ENCODE measurements around the gene CYP2A6.

DNA sequence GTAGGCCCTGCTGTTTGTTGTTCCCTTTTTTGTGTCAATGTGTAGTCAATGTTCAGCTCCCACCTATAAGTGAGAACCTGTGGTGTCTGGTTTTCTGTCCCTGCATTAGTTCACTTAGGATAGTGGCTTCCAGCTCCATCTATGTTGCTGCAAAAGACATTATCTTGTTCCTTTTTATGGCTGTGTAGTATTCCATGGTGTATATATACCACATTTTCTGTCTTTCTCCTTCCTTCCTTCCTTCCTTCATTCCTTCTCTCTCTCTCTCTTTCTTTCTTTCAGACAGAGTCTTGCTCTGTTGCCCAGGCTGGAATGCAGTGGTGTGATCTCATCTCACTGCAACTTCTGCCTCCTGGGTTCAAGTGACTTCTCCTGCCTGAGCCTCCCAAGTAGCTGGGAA is 21.0 kb downstream of the CYP2A6 start:
- TF ChIP-seq POLR2A (IDR thresholded peaks at IDR 0.05) (no peak), POLR2AphosphoS5 (IDR thresholded peaks at IDR 0.05) (no peak)
- TF ChIP-seq, protein P1, sequence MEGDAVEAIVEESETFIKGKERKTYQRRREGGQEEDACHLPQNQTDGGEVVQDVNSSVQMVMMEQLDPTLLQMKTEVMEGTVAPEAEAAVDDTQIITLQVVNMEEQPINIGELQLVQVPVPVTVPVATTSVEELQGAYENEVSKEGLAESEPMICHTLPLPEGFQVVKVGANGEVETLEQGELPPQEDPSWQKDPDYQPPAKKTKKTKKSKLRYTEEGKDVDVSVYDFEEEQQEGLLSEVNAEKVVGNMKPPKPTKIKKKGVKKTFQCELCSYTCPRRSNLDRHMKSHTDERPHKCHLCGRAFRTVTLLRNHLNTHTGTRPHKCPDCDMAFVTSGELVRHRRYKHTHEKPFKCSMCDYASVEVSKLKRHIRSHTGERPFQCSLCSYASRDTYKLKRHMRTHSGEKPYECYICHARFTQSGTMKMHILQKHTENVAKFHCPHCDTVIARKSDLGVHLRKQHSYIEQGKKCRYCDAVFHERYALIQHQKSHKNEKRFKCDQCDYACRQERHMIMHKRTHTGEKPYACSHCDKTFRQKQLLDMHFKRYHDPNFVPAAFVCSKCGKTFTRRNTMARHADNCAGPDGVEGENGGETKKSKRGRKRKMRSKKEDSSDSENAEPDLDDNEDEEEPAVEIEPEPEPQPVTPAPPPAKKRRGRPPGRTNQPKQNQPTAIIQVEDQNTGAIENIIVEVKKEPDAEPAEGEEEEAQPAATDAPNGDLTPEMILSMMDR (IDR thresholded peaks at IDR 0.05) = no peak

Data from gastroesophageal sphincter (tissue), 3 donors.